ENCODE measurements around the gene BLVRB.
"Not testable (repeated sequence)": the region's sequence is repeated elsewhere in the genome, so short reads cannot be mapped to it uniquely, and the experiment has no call there.

- TF ChIP-seq CTCF (optimal IDR thresholded peaks at IDR 0.05 in 1 of 3, IDR thresholded peaks at IDR 0.05 in 1 of 3, conservative IDR thresholded peaks at IDR 0.05 in 1 of 3; ENCODE audit: extremely low read depth in 1 of 3, insufficient read depth in 2 of 3, low read length in 3 of 3); EZH2 (IDR thresholded peaks at IDR 0.05; ENCODE audit: low read length): not testable (repeated sequence)
Observed at GRCh38 chr19:40432760-40433159, 32.8 kb downstream of the BLVRB start.
